Measurements from ENCODE around the gene TFEB.

TFEB gene

GRCh38 chr6:41640426-41640825 lies 95.0 kb downstream of the TFEB start:
- Histone ChIP-seq H3K36me3 (ENCODE audit: control insufficient read depth in 2 of 2, insufficient read depth in 1 of 2, low read length in 2 of 2) (no peaks in the 10 kb centered on the region), H3K9me3 (ENCODE audit: control insufficient read depth, insufficient read depth, low read depth, low read length) (no peaks in the 10 kb centered on the region), H3K4me3 (ENCODE audit: low read depth, low read length) (no peak overlapping the region), H3K27ac (ENCODE audit: extremely low read depth, low read depth, low read length) (no peak overlapping the region), H3K4me1 (ENCODE audit: control insufficient read depth, insufficient read depth, low read length) (no peaks in the 10 kb centered on the region; the same call in 1 of the 2 replicates)
- CTCF ChIA-PET: interaction anchor here (0.9 to 2.2 kb wide), 2 partner anchors 42 to 273 kb away, joined by 3 to 7 read pairs; no protein-coding TSS in a partner anchor
- TF ChIP-seq ZNF404 (tag by site-specific recombination; IDR thresholded peaks at IDR 0.05): no peak
- no peak for TF ChIP-seq ZNF48 (tag by site-specific recombination; IDR thresholded peaks at IDR 0.05)
- no peak for TF ChIP-seq ZNF560 (tag by site-specific recombination; IDR thresholded peaks at IDR 0.05; ENCODE audit: borderline replicate concordance)
- TF ChIP-seq ZIC2 (tag by site-specific recombination; IDR thresholded peaks at IDR 0.05): peak; percentile 60
- POLR2A ChIA-PET: no interaction called here

- H3K27ac ChIP-seq (ENCODE audit: extremely low read depth, low read depth, low read length): no peak overlapping the region
- no peak for TF ChIP-seq ZNF704 (tag by site-specific recombination; IDR thresholded peaks at IDR 0.05)
- TF ChIP-seq SCRT1 (tag by site-specific recombination; IDR thresholded peaks at IDR 0.05; ENCODE audit: borderline replicate concordance): no peak
- TF ChIP-seq MYNN (tag by site-specific recombination; IDR thresholded peaks at IDR 0.05; ENCODE audit: borderline replicate concordance): no peak
- TF ChIP-seq ZNF677 (tag by site-specific recombination; IDR thresholded peaks at IDR 0.05): no peak
- TF ChIP-seq ZNF350 (tag by site-specific recombination; IDR thresholded peaks at IDR 0.05): no peak
- TF ChIP-seq ZNF398 (tag by site-specific recombination; IDR thresholded peaks at IDR 0.05): peak; percentile 67
- peak; percentile 51 for TF ChIP-seq ZIC2 (tag by site-specific recombination; IDR thresholded peaks at IDR 0.05)
- TF ChIP-seq SP7 (tag by site-specific recombination; IDR thresholded peaks at IDR 0.05): no peak
- no peak for TF ChIP-seq ZNF394 (tag by site-specific recombination; IDR thresholded peaks at IDR 0.05; ENCODE audit: borderline replicate concordance)
- TF ChIP-seq ZNF404 (tag by site-specific recombination; IDR thresholded peaks at IDR 0.05): no peak
- peak; percentile 68; the same call in 1 of the 2 replicates for TF ChIP-seq PRDM1 (tag by site-specific recombination; IDR thresholded peaks at IDR 0.05)
- no peak for TF ChIP-seq ELK4 (IDR thresholded peaks at IDR 0.05; ENCODE audit: borderline replicate concordance, low read depth, low read length)
- TF ChIP-seq ZFP69B (tag by site-specific recombination; IDR thresholded peaks at IDR 0.05): no peak
- 0 out of 2 replicates have a peak, but pooled peaks have one; percentile 38 for TF ChIP-seq ZBTB17 (tag by site-specific recombination; IDR thresholded peaks at IDR 0.05)
- TF ChIP-seq ZSCAN23 (tag by site-specific recombination; IDR thresholded peaks at IDR 0.05): no peak
- TF ChIP-seq TRIM28 (IDR thresholded peaks at IDR 0.05; ENCODE audit: borderline replicate concordance, low read length): no peak
- TF ChIP-seq ZNF837 (tag by site-specific recombination; IDR thresholded peaks at IDR 0.05): no peak
- no peak for TF ChIP-seq AEBP2 (tag by site-specific recombination; IDR thresholded peaks at IDR 0.05; ENCODE audit: borderline replicate concordance)
- TF ChIP-seq IKZF3 (tag by site-specific recombination; IDR thresholded peaks at IDR 0.05): no peak
- TF ChIP-seq ZNF585B (tag by site-specific recombination; IDR thresholded peaks at IDR 0.05): no peak
- no peak for TF ChIP-seq ZNF2 (tag by site-specific recombination; IDR thresholded peaks at IDR 0.05)
- no peak for TF ChIP-seq ATF2 (tag by site-specific recombination; IDR thresholded peaks at IDR 0.05; ENCODE audit: low read depth)
- no peak overlapping the region for H3K4me3 ChIP-seq (ENCODE audit: low read depth, low read length)
- no peaks in the 10 kb centered on the region; the same call in 1 of the 2 replicates for H3K4me1 ChIP-seq (ENCODE audit: control insufficient read depth, insufficient read depth, low read length)
- H3K9me3 ChIP-seq (ENCODE audit: control insufficient read depth, insufficient read depth, low read depth, low read length): no peaks in the 10 kb centered on the region
- POLR2A ChIA-PET: interaction anchor here (1.2 kb wide), 1 partner anchor 37 kb away, joined by 5 read pairs; no protein-coding TSS in a partner anchor
- CTCF ChIA-PET: interaction anchor here (0.6 to 0.9 kb wide), 2 partner anchors 11 to 42 kb away, joined by 3 read pairs; no protein-coding TSS in a partner anchor
- no peaks in the 10 kb centered on the region for H3K36me3 ChIP-seq (ENCODE audit: control insufficient read depth in 2 of 2, insufficient read depth in 1 of 2, low read length in 2 of 2)
Observed at GRCh38 chr6:41639809-41640371, 95.5 kb downstream of the TFEB start.
